ENCODE results near the gene MYADML2.
"Not testable (repeated sequence)": the region's sequence is repeated elsewhere in the genome, so short reads cannot be mapped to it uniquely, and the experiment has no call there.

MYADML2 gene

GRCh38 chr17:81924557-81925532 lies 22.2 kb downstream of the MYADML2 start:
- peak; percentile 22 for DNase-seq (ENCODE audit: low read depth)

GRCh38 chr17:81923302-81924260 lies 23.5 kb downstream of the MYADML2 start:
- no peak for DNase-seq (ENCODE audit: low read depth)

GRCh38 chr17:81922566-81923301 lies 24.3 kb downstream of the MYADML2 start:
- no peak for DNase-seq (ENCODE audit: low read depth)

- DNase-seq (ENCODE audit: low read depth) = no peak
Observed at GRCh38 chr17:81921996-81922565, 25.0 kb downstream of the MYADML2 start.

GRCh38 chr17:81921537-81921862 lies 25.5 kb downstream of the MYADML2 start:
- DNase-seq (ENCODE audit: low read depth) = no peak

- DNase-seq (ENCODE audit: low read depth) = no peak
Observed at GRCh38 chr17:81920612-81921536, 26.2 kb downstream of the MYADML2 start.

GRCh38 chr17:81918832-81919545 lies 28.0 kb downstream of the MYADML2 start:
- no peak for DNase-seq (ENCODE audit: low read depth)

- not testable (repeated sequence) for DNase-seq (ENCODE audit: low read depth)
Observed at GRCh38 chr17:81918333-81918669, 28.7 kb downstream of the MYADML2 start.

GRCh38 chr17:81917565-81918332 lies 29.3 kb downstream of the MYADML2 start, which contains the start of gene SIRT7:
TSS of gene SIRT7 (minus strand) at chr17:81918176. CDS start at chr17:81918131, 45 bp downstream.
- DNase-seq (ENCODE audit: low read depth) = peak; percentile 76

GRCh38 chr17:81916234-81917001 lies 30.6 kb downstream of the MYADML2 start:
- DNase-seq (ENCODE audit: low read depth) = no peak

- DNase-seq (ENCODE audit: low read depth) = no peak
Observed at GRCh38 chr17:81915331-81915730, 31.7 kb downstream of the MYADML2 start.

GRCh38 chr17:81914103-81914850 lies 32.8 kb downstream of the MYADML2 start:
- DNase-seq (ENCODE audit: low read depth) = no peak

GRCh38 chr17:81913394-81914102 lies 33.5 kb downstream of the MYADML2 start:
- DNase-seq (ENCODE audit: low read depth) = no peak

- DNase-seq (ENCODE audit: low read depth) = no peak
Observed at GRCh38 chr17:81912441-81913309, 34.4 kb downstream of the MYADML2 start.

- DNase-seq (ENCODE audit: low read depth) = no peak
Observed at GRCh38 chr17:81911969-81912368, 35.1 kb downstream of the MYADML2 start.

Data from T follicular helper cell (primary cell).